Activated CD4-positive, alpha-beta T cell treated with anti-CD3 and anti-CD28 coated beads for 4 hours (primary cell): ENCODE results near the gene THAP8.
"Not testable (repeated sequence)": the region's sequence is repeated elsewhere in the genome, so short reads cannot be mapped to it uniquely, and the experiment has no call there.

Source experiments
- DNase-seq, 2 donors: peaks; one replicate each; pipeline ENCODE4 v3.0.0-alpha.2; 2020

THAP8 gene, protein sequence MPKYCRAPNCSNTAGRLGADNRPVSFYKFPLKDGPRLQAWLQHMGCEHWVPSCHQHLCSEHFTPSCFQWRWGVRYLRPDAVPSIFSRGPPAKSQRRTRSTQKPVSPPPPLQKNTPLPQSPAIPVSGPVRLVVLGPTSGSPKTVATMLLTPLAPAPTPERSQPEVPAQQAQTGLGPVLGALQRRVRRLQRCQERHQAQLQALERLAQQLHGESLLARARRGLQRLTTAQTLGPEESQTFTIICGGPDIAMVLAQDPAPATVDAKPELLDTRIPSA

DNA sequence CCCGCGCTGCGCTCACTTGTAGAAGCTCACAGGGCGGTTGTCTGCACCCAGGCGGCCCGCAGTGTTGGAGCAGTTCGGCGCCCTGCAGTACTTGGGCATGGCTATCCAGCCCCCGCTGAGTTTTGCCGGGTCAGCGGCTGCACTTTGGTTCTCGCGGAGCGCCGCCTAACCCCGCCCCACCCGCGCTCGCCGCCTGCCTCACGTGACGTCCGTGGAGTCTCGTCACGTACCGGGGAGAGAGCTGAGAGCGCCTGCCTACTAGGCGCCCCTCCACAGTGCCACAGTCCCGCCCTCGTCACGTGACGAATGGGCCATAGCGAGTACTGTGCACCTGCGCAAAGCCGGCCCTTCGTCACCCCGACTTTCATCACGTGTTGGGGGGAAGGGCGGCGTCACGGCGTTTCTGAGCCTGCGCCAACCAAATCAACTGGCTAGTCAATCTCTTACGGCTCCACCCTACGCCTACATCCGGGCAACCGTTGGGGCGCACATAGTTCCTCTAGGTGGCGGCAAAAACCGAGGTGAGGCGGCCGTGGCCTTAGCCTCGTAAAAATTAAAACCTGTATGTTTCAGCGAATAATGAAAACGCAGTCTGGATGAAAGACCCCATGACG is at the start of gene THAP8:
THAP8 (minus strand) TSS at position 167 of the 614 bp plus-strand sequence; CDS start at position 99, 68 bp downstream.
- DNase-seq = peak; percentile 100

DNA sequence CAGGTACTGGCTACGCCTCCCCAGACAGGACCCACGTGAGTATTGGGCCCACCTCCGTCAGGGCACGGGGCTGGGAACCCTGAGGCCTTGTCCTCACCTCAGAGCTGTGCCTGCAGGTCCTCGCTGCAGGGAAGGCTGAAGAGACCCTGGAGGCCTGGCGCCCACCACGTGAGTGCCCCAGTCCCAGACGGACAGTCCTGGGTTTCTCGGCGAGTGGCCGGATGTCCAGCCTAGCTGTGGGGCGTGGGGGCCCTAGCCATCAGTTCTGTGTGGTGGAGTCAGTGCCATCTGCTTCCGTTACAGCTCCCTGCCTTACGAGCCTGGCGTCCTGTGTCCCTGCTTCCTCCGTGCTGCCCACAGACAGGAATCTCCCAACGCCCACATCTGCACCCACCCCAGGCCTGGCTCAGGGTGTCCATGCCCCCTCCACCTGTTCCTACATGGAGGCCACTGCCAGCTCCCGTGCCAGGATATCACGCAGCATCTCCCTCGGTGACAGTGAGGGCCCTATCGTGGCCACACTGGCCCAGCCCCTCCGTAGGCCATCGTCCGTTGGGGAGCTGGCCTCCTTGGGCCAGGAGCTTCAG is 49.0 kb upstream of the THAP8 start:
- DNase-seq = no peak

DNA sequence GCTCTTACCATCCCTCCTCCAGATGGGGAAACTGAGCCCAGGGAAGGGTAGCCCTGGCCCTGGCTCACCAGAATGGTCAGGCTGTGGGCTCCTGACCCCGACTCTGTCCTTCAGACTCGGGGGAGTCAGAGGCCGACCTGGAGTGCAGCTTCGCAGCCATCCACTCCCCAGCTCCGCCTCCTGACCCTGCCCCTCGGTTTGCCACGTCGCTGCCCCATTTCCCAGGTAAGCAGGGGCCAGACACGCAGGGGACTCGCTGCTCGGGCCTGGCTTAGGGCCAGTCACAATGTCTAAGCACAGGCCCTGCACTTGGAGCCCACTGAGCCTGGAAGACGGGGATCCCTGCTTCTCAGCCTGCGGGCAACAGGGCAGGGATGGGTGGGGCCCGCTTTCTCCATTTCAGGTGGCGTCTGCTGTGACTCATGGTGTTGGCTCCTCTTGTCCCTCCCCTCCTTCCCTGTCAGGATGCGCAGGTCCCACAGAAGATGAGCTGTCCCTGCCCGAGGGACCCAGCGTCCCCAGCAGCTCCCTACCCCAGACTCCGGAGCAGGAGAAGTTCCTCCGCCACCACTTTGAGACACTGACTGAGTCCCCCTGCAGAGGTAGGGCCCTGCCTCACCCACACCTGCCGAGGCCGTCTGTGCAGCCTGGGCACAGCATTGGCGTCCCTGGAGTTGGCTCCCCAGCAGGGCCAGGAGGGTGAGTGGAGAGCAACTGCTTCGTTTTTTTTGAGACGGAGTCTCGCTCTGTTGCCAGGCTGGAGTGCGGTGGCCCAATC is 47.7 kb upstream of the THAP8 start:
- DNase-seq = no peak

DNA sequence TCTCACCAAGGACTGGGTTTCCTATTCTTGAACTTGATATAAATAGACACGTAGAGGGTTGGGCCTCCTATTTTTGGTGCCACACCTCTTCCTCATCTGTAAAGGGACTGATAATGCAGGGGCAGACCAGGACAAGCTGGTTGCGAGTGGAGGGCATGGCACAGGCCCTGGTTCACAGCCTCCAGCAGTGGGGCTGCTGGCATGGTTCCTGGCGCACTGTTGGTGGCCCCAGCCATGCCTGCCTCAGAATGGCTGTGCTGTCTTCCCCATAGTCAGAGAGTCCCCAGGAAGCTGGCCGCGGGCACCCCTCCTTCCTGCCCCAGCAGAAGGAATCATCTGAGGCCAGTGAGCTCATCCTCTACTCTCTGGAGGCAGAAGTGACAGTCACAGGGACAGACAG is 46.4 kb upstream of the THAP8 start:
- no peak for DNase-seq

DNA sequence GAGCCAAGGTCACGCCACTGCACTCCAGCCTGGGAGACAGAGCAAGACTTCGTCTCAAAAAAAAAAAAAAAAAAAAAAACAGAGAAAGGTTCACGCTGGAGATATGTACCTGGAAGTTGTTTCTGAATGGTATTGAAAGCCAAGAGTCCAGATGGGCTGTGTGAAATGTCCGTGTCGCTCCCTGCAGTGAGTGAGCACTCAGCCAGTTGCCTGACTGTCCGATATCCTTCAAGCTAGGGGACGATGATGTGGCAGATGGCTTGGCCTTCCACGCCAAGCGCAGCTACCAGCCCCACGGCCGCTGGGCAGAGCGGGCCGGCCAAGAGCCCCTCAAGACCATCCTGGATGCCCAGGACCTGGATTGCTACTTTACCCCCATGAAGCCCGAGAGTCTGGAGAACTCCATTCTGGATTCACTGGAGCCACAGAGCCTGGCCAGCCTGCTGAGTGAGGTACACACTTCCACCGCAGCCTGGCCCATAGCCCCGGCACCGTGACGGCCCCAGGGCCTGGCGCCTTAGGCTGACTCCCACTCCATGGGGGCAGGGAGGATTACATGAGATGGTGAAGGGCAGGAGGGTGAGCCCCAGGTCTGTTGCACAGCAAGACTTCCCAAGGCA is 45.2 kb upstream of the THAP8 start:
- DNase-seq = no peak

DNA sequence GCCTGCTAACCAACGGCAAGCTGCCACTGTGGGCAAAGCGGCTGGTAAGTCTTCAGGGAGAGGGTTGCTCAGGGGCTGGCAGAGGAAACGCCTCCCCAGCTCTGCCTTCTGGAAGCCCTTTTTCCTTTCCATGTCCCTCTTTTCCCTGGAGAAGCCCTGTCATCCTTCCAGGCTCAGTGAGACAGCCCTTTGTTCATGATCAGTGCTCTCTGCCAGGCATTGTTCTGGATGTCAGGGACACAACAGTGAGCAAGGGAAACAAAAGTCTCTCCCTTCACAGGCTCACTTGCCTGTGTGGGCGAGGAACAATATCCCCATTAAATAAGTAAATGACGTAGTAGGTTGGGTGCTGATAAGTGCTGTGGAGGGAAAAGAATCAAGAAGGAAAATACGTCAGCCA is 43.0 kb upstream of the THAP8 start:
- DNase-seq = no peak

DNA sequence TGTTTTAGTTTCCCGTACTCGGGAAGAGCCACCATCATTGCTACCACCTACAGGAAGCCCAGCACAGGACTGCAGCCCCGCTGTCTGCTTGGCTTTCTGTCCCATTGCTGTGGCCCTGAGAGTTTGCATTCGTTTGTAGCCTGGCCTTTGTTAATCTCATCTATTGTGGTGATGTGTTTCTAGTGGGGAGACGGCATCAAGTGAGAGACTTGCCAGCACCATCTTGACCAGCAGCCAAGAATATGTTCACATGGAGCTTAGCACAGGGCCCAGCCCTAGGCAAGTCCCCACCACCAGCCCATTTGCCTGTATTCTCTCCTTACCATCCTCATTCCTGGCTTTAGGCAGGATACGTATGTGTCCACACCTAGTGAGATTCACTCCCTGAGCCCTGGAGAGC is 39.6 kb upstream of the THAP8 start:
- no peak for DNase-seq

DNA sequence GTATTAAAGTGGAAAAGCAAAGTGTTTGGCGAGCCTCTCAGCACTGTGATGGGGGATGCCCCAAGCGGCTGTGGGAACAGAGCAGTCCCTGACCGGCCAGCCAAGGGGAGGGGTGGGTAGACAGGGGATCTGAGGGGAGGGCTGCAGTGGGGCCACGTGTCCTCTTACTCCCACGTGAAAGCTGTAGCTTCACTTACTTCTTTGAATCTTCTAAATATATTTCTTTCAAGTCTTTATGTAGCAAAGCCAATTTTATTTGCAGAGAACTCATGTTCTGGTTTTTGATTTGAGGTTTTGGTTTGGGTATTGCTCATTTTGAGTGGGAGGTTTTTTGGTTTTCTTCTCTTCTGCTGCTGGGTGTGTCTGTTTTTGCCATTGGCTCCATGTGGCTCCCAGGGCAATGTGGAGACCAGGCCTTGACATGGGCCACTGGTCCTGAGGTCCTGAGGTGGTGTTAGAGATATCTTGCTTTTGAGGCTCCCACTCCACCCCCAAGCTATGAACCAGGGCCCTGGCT is 39.1 kb upstream of the THAP8 start:
- DNase-seq = no peak

DNA sequence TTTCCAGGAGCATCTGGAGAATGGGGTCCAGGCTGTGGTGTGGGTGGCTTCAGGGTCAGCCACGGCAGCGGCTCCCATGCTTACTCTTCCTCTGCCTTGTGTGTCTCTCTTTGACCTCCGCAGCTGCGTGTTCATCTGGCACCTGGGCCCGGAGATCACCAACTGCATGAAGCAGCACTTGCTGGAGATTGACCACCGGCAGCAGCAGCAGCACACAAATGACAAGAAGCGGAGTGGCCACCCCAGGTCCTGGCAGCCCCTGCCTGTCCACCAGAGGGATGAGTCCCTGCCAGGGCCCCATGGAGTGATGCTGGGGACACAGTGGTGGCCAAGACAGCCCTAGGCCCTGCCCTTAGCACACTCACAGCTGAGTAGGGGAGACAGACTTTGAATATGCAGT is 38.5 kb upstream of the THAP8 start:
- DNase-seq = no peak

DNA sequence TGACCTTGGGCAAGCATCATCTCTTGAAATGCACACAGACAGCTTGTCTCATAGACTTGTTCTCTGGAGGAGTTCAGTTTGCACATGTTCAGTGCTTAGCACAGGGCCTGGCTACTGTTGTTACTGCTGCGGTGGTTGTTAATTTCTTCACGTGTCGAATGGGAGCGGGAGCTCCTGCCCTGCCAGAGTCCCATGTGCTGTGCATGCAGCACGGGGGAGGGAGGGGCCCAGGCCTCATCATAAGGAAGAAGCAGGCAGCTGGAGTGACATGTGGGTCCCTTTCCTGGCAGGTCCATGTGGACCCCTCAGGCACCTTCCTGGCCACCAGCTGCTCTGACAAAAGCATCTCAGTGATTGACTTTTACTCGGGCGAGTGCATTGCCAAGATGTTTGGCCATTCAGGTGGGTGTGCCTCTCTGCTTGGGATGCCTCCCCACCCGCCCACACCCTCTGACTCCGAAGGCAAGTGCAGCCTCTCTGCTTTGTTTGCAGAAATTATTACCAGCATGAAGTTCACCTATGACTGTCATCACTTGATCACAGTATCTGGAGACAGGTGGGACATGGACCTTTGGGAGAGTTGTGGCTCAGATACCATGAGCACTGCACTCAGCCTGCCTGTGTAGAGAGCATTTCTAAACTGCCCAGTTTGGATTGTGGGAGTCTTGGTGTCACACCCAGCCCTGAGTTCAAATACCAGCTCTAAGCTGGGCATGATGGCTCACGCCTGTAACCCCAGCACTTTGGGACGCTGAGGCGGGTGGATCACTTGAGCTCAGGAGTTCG is 37.0 kb upstream of the THAP8 start:
- no peak for DNase-seq

DNA sequence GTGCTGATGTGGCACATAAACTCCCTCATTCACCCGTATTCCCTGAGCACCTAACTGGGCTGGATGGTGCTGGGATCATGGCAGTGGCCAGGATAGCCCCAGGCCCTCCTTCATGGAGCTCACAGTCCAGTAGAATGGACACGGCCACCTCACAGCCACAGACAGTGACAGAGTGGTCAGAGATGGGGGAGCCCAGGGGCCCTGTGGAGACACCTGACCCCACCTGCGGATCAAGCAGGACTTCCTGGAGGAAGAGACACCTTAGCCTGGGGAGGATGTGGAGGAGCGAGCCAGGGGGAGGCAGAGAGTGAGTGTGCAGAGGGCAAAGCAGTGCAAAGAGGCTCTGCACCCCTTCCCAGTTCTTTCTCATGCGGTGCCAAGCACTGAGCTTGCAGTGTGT is 35.8 kb upstream of the THAP8 start:
- no peak for DNase-seq

DNA sequence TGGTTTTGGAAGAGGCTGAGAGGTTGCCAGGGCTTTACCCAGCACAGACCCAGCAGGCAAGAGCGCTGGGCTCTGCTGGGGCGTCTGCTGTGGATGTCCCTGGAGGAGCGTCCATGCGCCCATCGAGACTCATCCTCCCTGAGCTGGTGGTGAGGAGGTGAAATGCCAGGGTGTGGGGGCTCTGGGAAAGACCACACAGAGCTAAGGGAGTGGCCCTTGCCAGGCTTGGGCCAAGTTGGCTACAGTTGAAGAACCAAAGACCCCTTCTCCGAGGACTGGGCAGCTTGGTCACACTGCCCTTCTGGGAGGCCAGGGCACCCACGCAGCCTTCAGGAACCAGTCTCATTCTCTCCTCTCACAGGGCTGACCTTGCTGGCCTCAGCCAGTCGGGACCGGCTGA is 32.2 kb upstream of the THAP8 start:
- DNase-seq = no peak

DNA sequence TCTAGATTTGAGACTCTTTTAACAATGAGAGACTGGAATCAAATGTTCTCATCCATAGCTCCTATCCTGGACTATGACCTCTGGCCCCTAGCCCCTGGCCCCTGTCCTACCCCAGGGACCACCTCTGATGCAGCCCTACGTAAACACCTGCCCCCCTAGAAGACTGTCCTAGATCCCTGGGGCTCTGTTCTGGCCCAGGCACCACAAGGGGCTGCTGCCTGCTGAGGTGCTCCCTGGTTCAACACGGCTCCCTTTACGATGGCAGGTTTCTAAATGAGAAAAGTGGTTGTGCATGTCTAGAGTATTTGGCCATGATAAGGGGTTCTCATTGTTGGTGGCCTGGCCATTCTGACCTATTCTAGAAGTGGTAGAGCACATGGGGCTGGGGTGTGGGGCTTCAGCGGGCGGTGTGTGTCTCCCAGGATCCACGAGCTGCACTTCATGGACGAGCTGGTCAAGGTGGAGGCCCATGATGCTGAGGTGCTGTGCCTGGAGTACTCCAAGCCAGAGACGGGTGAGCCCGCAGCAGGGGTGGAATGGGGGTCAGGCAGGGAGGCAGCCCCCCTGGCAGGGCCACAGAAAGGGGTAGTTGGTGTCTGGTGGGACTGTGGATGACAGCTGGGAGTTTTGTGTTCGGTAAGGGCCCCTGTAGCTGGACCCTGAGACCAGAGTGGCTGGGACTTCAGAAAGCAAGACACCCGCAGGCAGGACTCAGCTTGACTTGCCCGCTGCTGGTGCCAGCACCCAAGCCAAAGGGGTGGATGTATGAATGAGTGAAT is 30.3 kb upstream of the THAP8 start:
- no peak for DNase-seq

DNA sequence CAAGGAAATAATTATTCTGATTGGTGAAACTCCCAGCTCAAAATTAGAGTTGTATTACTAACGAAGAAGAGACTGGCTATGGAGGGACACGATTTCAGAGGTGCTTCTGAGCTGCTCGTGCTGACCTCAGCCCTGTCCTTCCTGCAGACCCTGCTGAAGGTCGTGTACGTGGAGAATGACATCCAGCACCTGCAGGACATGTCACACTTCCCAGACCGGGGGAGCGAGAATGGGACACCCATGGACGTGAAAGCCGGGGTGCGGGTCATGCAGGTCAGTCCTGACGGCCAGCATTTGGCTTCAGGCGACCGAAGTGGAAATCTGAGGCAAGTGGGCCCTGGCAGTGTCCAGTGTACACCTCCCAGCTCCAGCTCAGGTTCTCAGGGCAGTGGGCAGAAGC is 28.8 kb upstream of the THAP8 start:
- DNase-seq = no peak

DNA sequence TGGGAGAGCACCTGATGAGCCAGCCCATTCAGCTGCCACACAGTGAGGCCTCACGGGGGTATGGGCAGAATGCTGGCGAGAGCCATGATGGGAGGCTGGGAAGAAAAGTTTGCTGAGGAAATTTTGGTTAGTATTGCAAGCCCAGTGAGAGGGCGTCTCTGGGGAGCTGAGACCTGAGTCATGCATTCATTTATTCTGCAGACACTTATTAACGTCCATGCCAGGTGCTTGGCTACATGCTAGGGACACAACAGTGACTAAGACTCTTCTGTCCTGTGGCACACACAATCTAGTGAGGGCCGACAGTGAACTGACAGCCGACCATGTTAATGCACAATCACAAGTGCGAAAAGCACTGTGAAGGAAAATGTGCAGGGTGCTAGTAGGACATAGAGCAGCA is 27.8 kb upstream of the THAP8 start:
- DNase-seq = no peak

DNA sequence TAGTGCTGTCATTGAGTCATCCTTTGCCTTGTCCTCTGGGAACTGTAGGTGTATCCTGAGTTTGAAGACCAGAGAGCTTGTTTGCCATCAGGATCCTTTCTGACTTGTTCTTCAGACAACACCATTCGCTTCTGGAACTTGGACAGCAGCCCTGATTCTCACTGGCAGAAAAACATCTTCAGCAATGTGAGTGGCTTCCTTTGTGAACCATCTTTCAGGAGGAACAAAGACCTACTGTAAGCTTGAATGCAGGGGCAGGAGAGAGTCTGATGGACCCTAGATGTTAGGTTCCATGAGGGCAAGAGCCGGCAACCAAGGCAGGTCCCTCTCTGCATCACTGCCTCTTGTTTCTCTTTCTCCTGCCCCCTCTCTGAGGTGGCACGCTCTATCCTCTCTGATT is 27.3 kb upstream of the THAP8 start:
- DNase-seq = no peak

DNA sequence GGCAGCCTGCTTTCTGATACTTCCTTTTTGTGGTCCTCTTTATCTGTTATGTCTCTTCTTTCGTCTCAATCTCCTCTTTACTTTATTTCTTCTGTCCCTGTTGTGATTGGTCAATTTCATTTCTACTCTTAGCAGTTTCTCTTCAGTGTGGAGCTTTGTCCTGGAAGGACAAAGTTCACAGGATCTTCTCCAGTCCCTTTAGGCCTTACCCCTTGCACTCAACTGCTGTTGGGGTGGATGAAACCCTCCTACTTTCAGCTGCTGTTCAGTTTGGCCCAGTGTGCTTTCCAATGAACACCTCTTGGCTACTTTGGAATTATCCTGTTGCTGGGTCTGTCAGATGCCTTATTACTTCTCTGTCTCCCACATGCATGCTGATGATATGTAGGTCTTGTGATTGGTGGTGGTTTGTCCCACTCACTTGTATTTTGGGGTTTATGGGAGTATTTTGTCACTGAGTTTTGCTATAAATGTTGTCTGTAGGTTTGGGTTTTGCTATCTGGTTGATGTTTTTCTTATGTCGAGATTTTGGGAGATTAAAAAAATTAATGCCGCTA is 25.4 kb upstream of the THAP8 start:
- no peak for DNase-seq

DNA sequence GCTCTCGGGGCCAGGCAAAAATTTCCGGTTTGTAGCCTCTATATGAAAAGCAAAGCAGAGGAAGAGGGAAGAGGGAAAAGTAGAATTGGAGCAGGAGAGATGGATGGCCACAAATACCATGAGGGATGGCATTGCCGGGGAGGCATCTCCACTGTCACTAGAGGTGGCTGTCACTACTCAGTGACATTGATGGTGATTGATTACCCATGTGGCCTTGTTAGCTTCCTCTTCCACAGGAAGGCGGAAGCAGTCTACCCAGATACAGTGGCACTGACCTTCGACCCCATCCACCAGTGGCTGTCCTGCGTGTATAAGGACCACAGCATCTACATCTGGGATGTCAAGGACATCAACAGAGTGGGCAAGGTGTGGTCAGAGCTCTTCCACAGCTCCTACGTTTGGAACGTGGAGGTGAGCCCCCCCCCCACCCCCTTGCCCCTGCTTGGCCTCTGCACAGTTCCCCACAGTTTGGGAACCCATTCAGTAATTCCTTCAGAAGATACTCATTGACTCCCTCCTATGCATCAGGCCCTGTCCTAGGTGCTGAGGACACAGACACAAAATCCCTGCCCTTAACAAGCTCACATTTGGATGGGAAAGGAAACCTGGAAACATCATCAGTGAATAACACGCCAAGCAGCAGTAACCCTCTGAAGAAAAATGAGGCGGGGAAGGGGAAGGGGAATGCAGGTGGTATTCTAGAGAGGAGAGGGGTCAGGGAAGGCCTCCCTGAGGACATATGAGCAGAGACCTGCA is 19.2 kb upstream of the THAP8 start:
- no peak for DNase-seq

DNA sequence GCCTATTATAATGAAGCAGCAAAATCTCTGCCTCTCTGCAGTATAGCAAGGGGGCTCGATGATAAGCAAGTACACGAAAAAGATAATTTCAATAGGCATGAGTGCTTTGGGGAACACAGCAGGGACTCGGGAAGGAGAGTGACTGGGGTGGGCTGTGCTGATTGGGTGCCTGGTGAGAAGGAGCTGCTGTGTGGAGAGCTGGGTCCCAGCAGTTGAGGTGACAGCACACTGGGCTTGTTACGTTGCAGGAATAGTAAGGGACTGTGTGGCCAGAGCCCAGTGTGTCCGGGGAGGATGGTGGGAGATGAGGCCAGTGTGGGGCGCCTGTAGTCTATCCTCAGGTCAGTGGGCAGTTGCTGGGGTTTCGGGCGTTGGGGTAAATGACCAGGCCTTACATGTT is 18.0 kb upstream of the THAP8 start:
- no peak for DNase-seq

DNA sequence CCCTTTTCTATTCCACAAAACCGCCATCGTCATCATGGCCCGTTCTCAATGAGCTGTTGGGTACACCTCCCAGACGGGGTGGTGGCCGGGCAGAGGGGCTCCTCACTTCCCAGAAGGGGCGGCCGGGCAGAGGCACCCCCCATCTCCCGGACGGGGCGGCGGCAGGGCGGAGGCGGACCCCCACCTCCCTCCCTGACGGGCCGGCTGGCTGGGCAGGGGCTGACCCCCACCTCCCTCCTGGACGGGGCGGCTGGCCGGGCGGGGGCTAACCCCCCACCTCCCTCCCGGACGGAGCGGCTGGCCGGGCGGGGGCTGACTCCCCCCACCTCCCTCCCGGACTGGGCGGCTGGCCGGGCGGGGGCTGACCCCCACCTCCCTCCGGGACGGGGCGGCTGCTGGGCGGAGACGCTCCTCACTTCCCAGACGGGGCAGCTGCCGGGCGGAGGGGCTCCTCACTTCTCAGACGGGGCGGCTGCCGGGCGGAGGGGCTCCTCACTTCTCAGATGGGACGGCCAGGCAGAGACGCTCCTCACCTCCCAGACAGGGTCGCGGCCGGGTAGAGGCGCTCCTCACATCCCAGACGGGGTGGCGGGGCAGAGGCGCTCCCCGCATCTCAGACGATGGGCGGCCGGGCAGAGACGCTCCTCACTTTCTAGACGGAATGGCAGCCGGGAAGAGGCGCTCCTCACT is 14.9 kb upstream of the THAP8 start:
- DNase-seq = not testable (repeated sequence)
